ENCODE data around the gene NKD1. TPM values are rescaled to one million over a fixed set of nuclear protein-coding genes. Genes with fewer than 3 reads are reported as not detected.

Gene NKD1
- total and polyA plus RNA-seq, 2 experiments from 2014 or later: not detected

GRCh38 chr16:50616386-50616785 is 68.2 kb downstream of the NKD1 start:
- Histone ChIP-seq H3K4me2 (ENCODE audit: unreplicated experiment) (no peak overlapping the region), H3K9me2 (ENCODE audit: insufficient read depth) (no peaks in the 10 kb centered on the region), H2AFZ (no peak overlapping the region), H3K4me1 (ENCODE audit: insufficient read depth) (no peaks in the 10 kb centered on the region), H3K27ac (no peak overlapping the region), H3K9me3 (ENCODE audit: low read depth) (no peaks in the 10 kb centered on the region), H3K36me3 (ENCODE audit: low read depth) (no peaks in the 10 kb centered on the region), H3K27me3 (replicated peaks; ENCODE audit: insufficient read depth) (no peaks in the 10 kb centered on the region), H3K79me2 (ENCODE audit: insufficient read depth) (no peaks in the 10 kb centered on the region), H4K20me1 (ENCODE audit: insufficient read depth) (no peaks in the 10 kb centered on the region), H3K4me3 (no peak overlapping the region), H3K9ac (no peak overlapping the region), H3F3A (ENCODE audit: insufficient read depth) (no peaks in the 10 kb centered on the region)
- DNase-seq: no peak
- no peak for TF ChIP-seq EZH2 (IDR thresholded peaks at IDR 0.05; ENCODE audit: insufficient read depth, poor library complexity, severe bottlenecking)
- TF ChIP-seq EZH2phosphoT487 (IDR thresholded peaks at IDR 0.05; ENCODE audit: insufficient read depth, low read depth): no peak
- in situ Hi-C loops (cut with MboI): no loop called here
- 84 to 87% methylated on average over 6 of the region's 6 CpGs for WGBS, 2 experiments (ENCODE audit: low coverage in 1 of 2, low lambda C conversion rate in 2 of 2, missing lambda C conversion rate in 2 of 2)

GRCh38 chr16:50616883-50617645 is 68.9 kb downstream of the NKD1 start:
- Histone ChIP-seq H3K27ac (no peak overlapping the region), H3K9ac (no peak overlapping the region), H2AFZ (no peak overlapping the region), H3K27me3 (replicated peaks; ENCODE audit: insufficient read depth) (no peaks in the 10 kb centered on the region), H3K9me2 (ENCODE audit: insufficient read depth) (no peaks in the 10 kb centered on the region), H3K4me1 (ENCODE audit: insufficient read depth) (no peaks in the 10 kb centered on the region), H4K20me1 (ENCODE audit: insufficient read depth) (no peaks in the 10 kb centered on the region), H3K4me3 (no peak overlapping the region), H3K79me2 (ENCODE audit: insufficient read depth) (no peaks in the 10 kb centered on the region), H3K4me2 (ENCODE audit: unreplicated experiment) (no peak overlapping the region), H3F3A (ENCODE audit: insufficient read depth) (no peaks in the 10 kb centered on the region), H3K9me3 (ENCODE audit: low read depth) (no peaks in the 10 kb centered on the region), H3K36me3 (ENCODE audit: low read depth) (no peaks in the 10 kb centered on the region)
- in situ Hi-C loops (cut with MboI): no loop called here
- no peak for DNase-seq
- TF ChIP-seq EZH2 (IDR thresholded peaks at IDR 0.05; ENCODE audit: insufficient read depth, poor library complexity, severe bottlenecking): no peak
- TF ChIP-seq EZH2phosphoT487 (IDR thresholded peaks at IDR 0.05; ENCODE audit: insufficient read depth, low read depth): no peak
- WGBS, 2 experiments (ENCODE audit: low coverage in 1 of 2, low lambda C conversion rate in 2 of 2, missing lambda C conversion rate in 2 of 2): 78 to 80% methylated on average over 11 of the region's 11 CpGs

GRCh38 chr16:50617646-50618184 is 69.5 kb downstream of the NKD1 start:
- TF ChIP-seq EZH2phosphoT487 (IDR thresholded peaks at IDR 0.05; ENCODE audit: insufficient read depth, low read depth) (no peak), EZH2 (IDR thresholded peaks at IDR 0.05; ENCODE audit: insufficient read depth, poor library complexity, severe bottlenecking) (no peak)
- no peak overlapping the region for H2AFZ ChIP-seq
- no peak for DNase-seq
- H4K20me1 ChIP-seq (ENCODE audit: insufficient read depth): no peaks in the 10 kb centered on the region
- no peaks in the 10 kb centered on the region for H3K9me3 ChIP-seq (ENCODE audit: low read depth)
- no peak overlapping the region for H3K4me3 ChIP-seq
- H3F3A ChIP-seq (ENCODE audit: insufficient read depth): no peaks in the 10 kb centered on the region
- in situ Hi-C loops (cut with MboI): no loop called here
- H3K9ac ChIP-seq: no peak overlapping the region
- H3K36me3 ChIP-seq (ENCODE audit: low read depth): no peaks in the 10 kb centered on the region
- H3K4me2 ChIP-seq (ENCODE audit: unreplicated experiment): no peak overlapping the region
- H3K4me1 ChIP-seq (ENCODE audit: insufficient read depth): no peaks in the 10 kb centered on the region
- H3K27ac ChIP-seq: no peak overlapping the region
- WGBS, 2 experiments (ENCODE audit: low coverage in 1 of 2, low lambda C conversion rate in 2 of 2, missing lambda C conversion rate in 2 of 2): 72 to 91% methylated on average over 2 of the region's 2 CpGs
- H3K9me2 ChIP-seq (ENCODE audit: insufficient read depth): no peaks in the 10 kb centered on the region
- no peaks in the 10 kb centered on the region for H3K79me2 ChIP-seq (ENCODE audit: insufficient read depth)
- no peaks in the 10 kb centered on the region for H3K27me3 ChIP-seq (replicated peaks; ENCODE audit: insufficient read depth)

GRCh38 chr16:50618238-50618918 is 70.2 kb downstream of the NKD1 start:
- Histone ChIP-seq H3K27ac (no peak overlapping the region), H3K36me3 (ENCODE audit: low read depth) (no peaks in the 10 kb centered on the region), H3K4me1 (ENCODE audit: insufficient read depth) (no peaks in the 10 kb centered on the region), H3K27me3 (replicated peaks; ENCODE audit: insufficient read depth) (no peaks in the 10 kb centered on the region), H3K4me2 (ENCODE audit: unreplicated experiment) (no peak overlapping the region), H4K20me1 (ENCODE audit: insufficient read depth) (no peaks in the 10 kb centered on the region), H3K9me2 (ENCODE audit: insufficient read depth) (no peaks in the 10 kb centered on the region), H3K9ac (no peak overlapping the region), H3K79me2 (ENCODE audit: insufficient read depth) (no peaks in the 10 kb centered on the region), H3F3A (ENCODE audit: insufficient read depth) (no peaks in the 10 kb centered on the region), H3K4me3 (no peak overlapping the region), H2AFZ (no peak overlapping the region), H3K9me3 (ENCODE audit: low read depth) (no peaks in the 10 kb centered on the region)
- DNase-seq: no peak
- in situ Hi-C loops (cut with MboI): no loop called here
- no peak for TF ChIP-seq EZH2phosphoT487 (IDR thresholded peaks at IDR 0.05; ENCODE audit: insufficient read depth, low read depth)
- 71 to 74% methylated on average over 12 of the region's 12 CpGs for WGBS, 2 experiments (ENCODE audit: low coverage in 1 of 2, low lambda C conversion rate in 2 of 2, missing lambda C conversion rate in 2 of 2)

Measured in GM23248 (cell line).